Suprapubic skin (tissue), 4 donors: ENCODE measurements around the gene C2CD4A. TPM values are rescaled to one million over a fixed set of nuclear protein-coding genes. Genes with fewer than 3 reads are reported as not detected.

Experiments used
- DNase-seq, 2 donors: peaks; one replicate each; pipeline ENCODE4 v3.0.0-alpha.2; 2019; ENCODE audit warnings: low spot score in 2 of 2
- H3K27ac ChIP-seq: fragments of 200-600 bp; sonication (generic); one replicate; pipeline ENCODE4 v1.5.1; 2019
- H3K27me3 ChIP-seq: fragments of 200-600 bp; sonication (generic); one replicate; pipeline ENCODE4 v1.5.1; 2019
- H3K36me3 ChIP-seq: fragments of 200-600 bp; sonication (generic); one replicate; pipeline ENCODE4 v1.5.1; 2019
- H3K4me1 ChIP-seq: fragments of 200-600 bp; sonication (generic); one replicate; pipeline ENCODE4 v1.5.1; 2019
- H3K4me3 ChIP-seq: fragments of 200-600 bp; sonication (generic); one replicate; pipeline ENCODE4 v1.5.1; 2019; ENCODE audit warnings: mild to moderate bottlenecking
- H3K9me3 ChIP-seq: fragments of 200-600 bp; sonication (generic); one replicate; pipeline ENCODE4 v1.5.1; 2019
- CTCF ChIP-seq, 2 donors: fragments of 200-600 bp in 1 of 2; fragments of 450-650 bp in 1 of 2; sonication (generic) in 1 of 2; IDR thresholded peaks; one replicate each; pipeline ENCODE4 v1.5.1; 2016 to 2019; ENCODE audit warnings: antibody characterized with exemption in 2 of 2, mild to moderate bottlenecking in 1 of 2, moderate library complexity in 1 of 2
- EP300 ChIP-seq: sonication (generic); formaldehyde crosslinking; IDR thresholded peaks from one replicate; pipeline ENCODE4 v1.6.1; 2017; ENCODE audit warnings: antibody characterized with exemption
- POLR2A ChIP-seq, 2 donors: fragments of 450-650 bp; IDR thresholded peaks; one replicate each; pipeline ENCODE4 v1.6.1; 2017; ENCODE audit warnings: antibody characterized with exemption in 2 of 2, mild to moderate bottlenecking in 2 of 2, moderate library complexity in 2 of 2
- POLR2AphosphoS5 ChIP-seq, 3 donors: sonication (generic); formaldehyde crosslinking; IDR thresholded peaks; one replicate each; pipeline ENCODE4 v1.6.1; 2017; ENCODE audit warnings: antibody characterized with exemption in 3 of 3
- WGBS: methylation state at CpG from one replicate; pipeline ENCODE4 v1.1.5; 2018; 5-methylcytosine and 5-hydroxymethylcytosine counted together
- total RNA-seq, 4 donors: library from RNA; depleted of rRNA; stranded (reverse); fragments of >200 nt; gene quantifications; one replicate each; pipeline ENCODE4 v1.1.0, GENCODE V29; 2016

The C2CD4A gene
- total RNA-seq, 4 donors from 2014 or later, result 0.45 to 0.62 TPM; not detected in 2

DNA sequence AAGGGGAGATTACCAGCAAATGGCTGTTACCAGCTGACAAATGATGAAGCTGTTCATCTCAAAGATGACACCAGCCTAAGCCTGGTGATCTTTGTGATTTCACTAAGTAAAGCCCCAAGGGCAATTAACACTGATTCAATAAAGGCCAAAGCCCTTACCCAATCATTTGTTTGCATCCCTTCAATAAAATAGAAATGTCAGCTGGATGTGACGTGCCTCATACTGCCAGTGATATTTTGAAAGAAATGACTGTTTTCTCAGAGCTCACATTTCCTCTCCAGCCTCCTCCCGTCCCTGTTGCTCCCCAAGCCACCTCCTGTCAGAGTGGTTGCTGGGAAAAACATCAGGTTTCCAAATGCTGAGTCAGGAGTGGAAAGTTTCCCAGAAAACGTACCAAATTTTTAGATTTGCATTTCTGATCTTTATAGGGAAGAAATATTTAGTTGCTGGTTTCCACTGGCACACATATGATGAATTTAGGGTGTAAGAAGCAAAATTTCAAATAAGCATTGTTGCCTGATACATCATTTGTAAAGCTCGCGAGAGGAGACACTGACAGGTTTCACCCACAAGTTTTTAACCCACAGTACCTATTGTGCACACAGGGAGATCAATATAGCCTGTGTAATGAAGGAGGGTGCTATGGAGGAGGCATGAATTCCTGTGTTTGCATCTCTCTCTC, 21.0 kb downstream of the C2CD4A start:
- H3K4me1 ChIP-seq, result peaks cover 14% of the 10 kb centered on the region
- H3K4me3 ChIP-seq, result no peak overlapping the region
- no peaks in the 10 kb centered on the region for H3K9me3 ChIP-seq
- H3K27me3 ChIP-seq, result no peaks in the 10 kb centered on the region
- H3K36me3 ChIP-seq, result no peaks in the 10 kb centered on the region
- WGBS, result 20% methylated on average over 5 of the region's 5 CpGs
- DNase-seq, result no peak
- H3K27ac ChIP-seq, result peak overlapping the region; percentile 24
- TF ChIP-seq POLR2AphosphoS5 (IDR thresholded peaks at IDR 0.05), result peak in 1 of 3 donors; percentile 9
- TF ChIP-seq EP300, result no peak
- TF ChIP-seq CTCF (IDR thresholded peaks at IDR 0.05), result no peak
- TF ChIP-seq POLR2A (IDR thresholded peaks at IDR 0.05), result no peak

- Histone ChIP-seq H3K4me1 (peaks cover 14% of the 10 kb centered on the region), H3K27me3 (no peaks in the 10 kb centered on the region), H3K27ac (no peak overlapping the region), H3K4me3 (no peak overlapping the region), H3K36me3 (no peaks in the 10 kb centered on the region), H3K9me3 (no peaks in the 10 kb centered on the region)
- 56% methylated on average over 1 of the region's 1 CpG for WGBS
- no peak for DNase-seq
- TF ChIP-seq EP300, result no peak
- TF ChIP-seq POLR2A (IDR thresholded peaks at IDR 0.05), result no peak
- no peak for TF ChIP-seq POLR2AphosphoS5 (IDR thresholded peaks at IDR 0.05)
- no peak for TF ChIP-seq CTCF (IDR thresholded peaks at IDR 0.05)
Observed at GRCh38 chr15:62088353-62088693, 21.5 kb downstream of the C2CD4A start.

GRCh38 chr15:62089616-62090015, 22.8 kb downstream of the C2CD4A start:
- no peak for DNase-seq
- H3K4me1 ChIP-seq, result peaks cover 14% of the 10 kb centered on the region
- no peaks in the 10 kb centered on the region for H3K9me3 ChIP-seq
- no peaks in the 10 kb centered on the region for H3K27me3 ChIP-seq
- H3K4me3 ChIP-seq, result no peak overlapping the region
- H3K27ac ChIP-seq, result no peak overlapping the region
- 44% methylated on average over 2 of the region's 2 CpGs for WGBS
- no peak for TF ChIP-seq POLR2AphosphoS5 (IDR thresholded peaks at IDR 0.05)
- no peak for TF ChIP-seq CTCF (IDR thresholded peaks at IDR 0.05)
- TF ChIP-seq EP300, result no peak
- TF ChIP-seq POLR2A (IDR thresholded peaks at IDR 0.05), result no peak
- H3K36me3 ChIP-seq, result no peaks in the 10 kb centered on the region

GRCh38 chr15:62090988-62091387, 24.2 kb downstream of the C2CD4A start:
- Histone ChIP-seq H3K27ac (no peak overlapping the region), H3K9me3 (no peaks in the 10 kb centered on the region), H3K27me3 (no peaks in the 10 kb centered on the region), H3K4me1 (peaks cover 14% of the 10 kb centered on the region), H3K36me3 (no peaks in the 10 kb centered on the region), H3K4me3 (no peak overlapping the region)
- no peak for DNase-seq
- 81% methylated on average over 7 of the region's 7 CpGs for WGBS
- TF ChIP-seq CTCF (IDR thresholded peaks at IDR 0.05), result no peak
- TF ChIP-seq EP300, result no peak
- no peak for TF ChIP-seq POLR2A (IDR thresholded peaks at IDR 0.05)
- TF ChIP-seq POLR2AphosphoS5 (IDR thresholded peaks at IDR 0.05), result no peak

GRCh38 chr15:62093809-62094208, 27.0 kb downstream of the C2CD4A start:
- WGBS, result 81% methylated on average over 5 of the region's 5 CpGs
- no peak overlapping the region for H3K4me3 ChIP-seq
- H3K9me3 ChIP-seq, result no peaks in the 10 kb centered on the region
- TF ChIP-seq CTCF (IDR thresholded peaks at IDR 0.05) (no peak), EP300 (no peak), POLR2A (IDR thresholded peaks at IDR 0.05) (no peak), POLR2AphosphoS5 (IDR thresholded peaks at IDR 0.05) (no peak)
- no peaks in the 10 kb centered on the region for H3K27me3 ChIP-seq
- H3K4me1 ChIP-seq, result no peaks in the 10 kb centered on the region
- no peak overlapping the region for H3K27ac ChIP-seq
- H3K36me3 ChIP-seq, result no peaks in the 10 kb centered on the region
- no peak for DNase-seq
